Natural killer cell (primary cell): ENCODE data around the gene SERINC4. TPM values are rescaled to one million over a fixed set of nuclear protein-coding genes. Genes with fewer than 3 reads are reported as not detected.

Source experiments
- ATAC-seq, 3 donors: fragments of 150-1000 bp in 2 of 3; fragments of 200-7000 bp in 1 of 3; cut with Tn5 transposase; 1 replicate in 1 of 3; 2 replicates in 2 of 3; pipeline ENCODE4 v1.10.0; 2021; ENCODE audit warnings: mild to moderate bottlenecking in 2 of 3, moderate library complexity in 2 of 3
- DNase-seq, 2 donors: peaks; one replicate each; pipeline versions ENCODE4 v3.0.0 to v3.0.0-alpha.2; 2013 to 2021; ENCODE audit warnings: mixed read lengths in 1 of 2
- H3K27ac ChIP-seq: one replicate; pipeline ENCODE4 v1.5.1; 2013; ENCODE audit warnings: mild to moderate bottlenecking, low read length
- H3K27me3 ChIP-seq: one replicate; pipeline ENCODE4 v1.6.1; 2013; ENCODE audit warnings: low read length; ENCODE audit not compliant: control insufficient read depth, insufficient read depth
- H3K36me3 ChIP-seq: one replicate; pipeline ENCODE4 v1.6.1; 2013; ENCODE audit warnings: low read length; ENCODE audit not compliant: control insufficient read depth, insufficient read depth
- H3K4me1 ChIP-seq: one replicate; pipeline ENCODE4 v1.6.1; 2013; ENCODE audit warnings: low read length; ENCODE audit not compliant: control insufficient read depth, insufficient read depth
- H3K4me3 ChIP-seq: one replicate; pipeline ENCODE4 v1.5.1; 2013; ENCODE audit warnings: low read length
- H3K9me3 ChIP-seq: one replicate; pipeline ENCODE4 v1.6.1; 2013; ENCODE audit warnings: low read length; ENCODE audit not compliant: control insufficient read depth, insufficient read depth
- H3K27ac Mint-ChIP-seq, 2 donors: one replicate each; pipeline ENCODE4 v1.8.0; 2022; ENCODE audit warnings: mild to moderate bottlenecking in 2 of 2, mixed read lengths in 2 of 2, moderate library complexity in 1 of 2
- H3K27me3 Mint-ChIP-seq, 2 donors: one replicate each; pipeline ENCODE4 v1.8.0; 2022; ENCODE audit warnings: low read depth in 2 of 2, mixed read lengths in 2 of 2
- H3K36me3 Mint-ChIP-seq: one replicate; pipeline ENCODE4 v1.8.0; 2022; ENCODE audit warnings: mixed read lengths
- H3K4me1 Mint-ChIP-seq, 2 donors: one replicate each; pipeline ENCODE4 v1.8.0; 2022; ENCODE audit warnings: mixed read lengths in 2 of 2
- H3K4me3 Mint-ChIP-seq: one replicate; pipeline ENCODE4 v1.8.0; 2022; ENCODE audit warnings: mild to moderate bottlenecking, moderate library complexity, mixed read lengths
- H3K9me3 Mint-ChIP-seq, 2 donors: one replicate each; pipeline ENCODE4 v1.8.0; 2022; ENCODE audit warnings: mixed read lengths in 2 of 2
- WGBS: methylation state at CpG from one replicate; pipeline ENCODE4 v1.1.7; 2013; ENCODE audit warnings: missing lambda C conversion rate; ENCODE audit not compliant: insufficient coverage; 5-methylcytosine and 5-hydroxymethylcytosine counted together
- intact Hi-C: fragments of 100-400 bp; cut with micrococcal nuclease; formaldehyde crosslinking; loops from one replicate; pipeline ENCODE4 v1.14.2; 2022
- total RNA-seq, 4 donors: library from RNA; stranded (reverse); fragments of 120-200 nt in 1 of 4; gene quantifications; one replicate each; pipeline versions ENCODE4 v1.2.3 to v1.2.4, GENCODE V29; 2013 to 2022
- TF ChIP-seq, protein P1 (sequence below): fragments of 200-600 bp; IDR thresholded peaks from one replicate; pipeline ENCODE4 v1.8.0; 2022; ENCODE audit warnings: antibody characterized with exemption

The SERINC4 gene
- total RNA-seq, 3 donors from 2014 or later (not counting 1 experiment from before 2014, with no cell fraction given) = 0.18 to 0.25 TPM; not detected in 1

DNA sequence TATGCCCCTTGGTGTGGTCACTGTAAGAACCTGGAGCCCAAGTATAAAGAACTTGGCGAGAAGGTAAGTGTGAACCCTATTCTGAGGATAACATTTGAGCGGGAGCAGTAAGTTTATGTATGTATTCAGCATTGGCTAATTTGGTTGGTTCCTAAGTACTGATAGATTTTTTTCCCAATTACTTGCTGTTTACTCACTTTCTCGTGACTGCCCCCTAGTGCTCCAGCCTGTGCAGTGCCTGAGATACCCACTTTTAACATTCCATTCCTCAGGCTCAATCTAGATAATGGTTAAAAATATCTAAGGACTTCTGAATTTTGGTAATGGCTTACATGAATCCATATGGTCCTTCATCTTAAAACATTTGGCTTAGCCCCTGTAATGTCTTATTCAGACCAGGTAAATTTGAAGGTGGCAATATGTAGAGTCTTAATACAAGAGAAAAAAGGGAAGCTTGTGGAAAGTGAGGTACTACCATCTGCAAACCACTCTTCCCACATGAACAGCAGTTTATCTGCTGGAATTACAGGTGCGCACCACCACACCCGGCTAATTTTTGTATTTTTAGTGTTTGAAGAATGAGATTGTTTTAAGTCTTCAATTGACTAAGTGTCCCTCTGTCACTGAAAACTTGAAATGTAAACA is 30.3 kb downstream of the SERINC4 start:
- peaks cover 27% of the 10 kb centered on the region for H3K36me3 Mint-ChIP-seq

DNA sequence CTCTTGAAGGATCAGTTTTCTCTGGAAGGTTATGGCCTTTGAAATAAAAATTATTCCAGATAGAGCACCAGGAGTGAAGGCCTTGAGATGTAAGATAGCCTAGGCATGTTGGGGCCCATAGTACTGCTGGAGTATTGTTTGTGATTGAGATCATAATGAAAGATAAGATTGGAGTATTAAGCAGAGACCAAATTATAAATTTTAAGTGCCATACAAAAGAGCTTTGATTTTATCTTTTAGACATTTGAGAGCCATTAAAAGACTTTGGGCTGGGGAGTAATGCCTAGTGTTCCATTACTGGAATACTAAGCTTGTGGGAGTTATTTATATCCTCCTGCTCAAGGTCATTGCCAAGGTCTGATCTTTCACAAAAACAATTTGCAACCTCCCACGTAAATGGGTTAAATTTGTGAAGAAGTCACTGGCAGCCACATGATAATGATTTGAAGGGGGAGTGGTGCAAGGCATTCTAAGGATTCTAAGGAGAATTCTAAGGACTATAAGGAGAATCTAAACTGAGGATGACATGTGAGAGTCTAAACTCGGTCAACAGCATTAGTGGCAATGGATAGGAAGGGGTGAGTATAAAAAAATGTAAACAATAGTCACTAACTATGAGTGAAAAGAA is 36.1 kb downstream of the SERINC4 start:
- Mint-ChIP-seq H3K27me3 (no peaks in the 10 kb centered on the region), H3K4me1 (peaks cover 8 to 15% of the 10 kb centered on the region in 2 donors), H3K9me3 (no peaks in the 10 kb centered on the region), H3K36me3 (peaks cover 11% of the 10 kb centered on the region), H3K27ac (peak overlapping the region; percentile 51 to 65), H3K4me3 (no peak overlapping the region)
- Histone ChIP-seq H3K9me3 (no peaks in the 10 kb centered on the region), H3K27me3 (no peaks in the 10 kb centered on the region), H3K36me3 (peaks cover 88% of the 10 kb centered on the region), H3K4me3 (no peak overlapping the region), H3K27ac (no peak overlapping the region), H3K4me1 (no peaks in the 10 kb centered on the region)
- ATAC-seq = no peak
- intact Hi-C loops = no loop called here
- no peak for DNase-seq
- 97% methylated on average over 2 of the region's 2 CpGs for WGBS
- TF ChIP-seq, protein P1, sequence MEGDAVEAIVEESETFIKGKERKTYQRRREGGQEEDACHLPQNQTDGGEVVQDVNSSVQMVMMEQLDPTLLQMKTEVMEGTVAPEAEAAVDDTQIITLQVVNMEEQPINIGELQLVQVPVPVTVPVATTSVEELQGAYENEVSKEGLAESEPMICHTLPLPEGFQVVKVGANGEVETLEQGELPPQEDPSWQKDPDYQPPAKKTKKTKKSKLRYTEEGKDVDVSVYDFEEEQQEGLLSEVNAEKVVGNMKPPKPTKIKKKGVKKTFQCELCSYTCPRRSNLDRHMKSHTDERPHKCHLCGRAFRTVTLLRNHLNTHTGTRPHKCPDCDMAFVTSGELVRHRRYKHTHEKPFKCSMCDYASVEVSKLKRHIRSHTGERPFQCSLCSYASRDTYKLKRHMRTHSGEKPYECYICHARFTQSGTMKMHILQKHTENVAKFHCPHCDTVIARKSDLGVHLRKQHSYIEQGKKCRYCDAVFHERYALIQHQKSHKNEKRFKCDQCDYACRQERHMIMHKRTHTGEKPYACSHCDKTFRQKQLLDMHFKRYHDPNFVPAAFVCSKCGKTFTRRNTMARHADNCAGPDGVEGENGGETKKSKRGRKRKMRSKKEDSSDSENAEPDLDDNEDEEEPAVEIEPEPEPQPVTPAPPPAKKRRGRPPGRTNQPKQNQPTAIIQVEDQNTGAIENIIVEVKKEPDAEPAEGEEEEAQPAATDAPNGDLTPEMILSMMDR = no peak

More for the DNA sequence above, 30.3 kb downstream of the SERINC4 start:
- ATAC-seq = peak; percentile 76 to 84 (median 76)
- Mint-ChIP-seq H3K4me1 (peaks cover 0 to 5% of the 10 kb centered on the region in 2 donors), H3K4me3 (no peak overlapping the region), H3K27me3 (no peaks in the 10 kb centered on the region), H3K9me3 (no peaks in the 10 kb centered on the region), H3K27ac (peak overlapping the region in 1 of 2 donors; percentile 57)
- Histone ChIP-seq H3K27ac (no peak overlapping the region), H3K4me3 (no peak overlapping the region), H3K36me3 (peaks cover 83% of the 10 kb centered on the region), H3K9me3 (no peaks in the 10 kb centered on the region), H3K4me1 (no peaks in the 10 kb centered on the region), H3K27me3 (no peaks in the 10 kb centered on the region)
- peak in 1 of 2 donors; percentile 81 for DNase-seq
- TF ChIP-seq, protein P1 = peak; percentile 89
- 63% methylated on average over 3 of the region's 5 CpGs for WGBS
- intact Hi-C loops = no loop called here

DNA sequence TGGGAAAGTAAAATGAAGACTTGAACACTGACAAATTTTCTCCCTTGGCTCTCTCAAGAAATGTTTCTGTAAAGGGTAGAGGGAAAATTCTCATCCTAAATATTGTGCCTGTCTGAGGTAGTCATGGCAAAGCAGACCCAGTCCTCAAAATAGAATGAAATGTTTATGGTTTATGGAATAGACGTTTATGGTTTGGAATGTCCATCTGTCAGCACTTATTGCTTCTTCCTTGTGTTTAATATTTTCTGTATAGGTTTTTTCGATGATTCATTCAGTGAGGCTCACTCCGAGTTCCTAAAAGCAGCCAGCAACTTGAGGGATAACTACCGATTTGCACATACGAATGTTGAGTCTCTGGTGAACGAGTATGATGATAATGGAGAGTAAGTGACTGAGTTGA is 37.2 kb downstream of the SERINC4 start:
- TF ChIP-seq, protein P1 = no peak
- Histone ChIP-seq H3K4me3 (no peak overlapping the region), H3K4me1 (no peaks in the 10 kb centered on the region), H3K27me3 (no peaks in the 10 kb centered on the region), H3K27ac (no peak overlapping the region), H3K9me3 (no peaks in the 10 kb centered on the region), H3K36me3 (peaks cover 85% of the 10 kb centered on the region)
- Mint-ChIP-seq H3K4me3 (no peak overlapping the region), H3K9me3 (no peaks in the 10 kb centered on the region), H3K27ac (peak overlapping the region in 1 of 2 donors; percentile 65), H3K27me3 (no peaks in the 10 kb centered on the region), H3K4me1 (peaks cover 8 to 15% of the 10 kb centered on the region in 2 donors), H3K36me3 (peaks cover 11% of the 10 kb centered on the region)
- intact Hi-C loops = no loop called here
- 93% methylated on average over 6 of the region's 6 CpGs for WGBS
- ATAC-seq = no peak
- no peak for DNase-seq
